GM19452 (cell line): ENCODE results near the gene SH3BP4.
"Not testable (repeated sequence)": the region's sequence is repeated elsewhere in the genome, so short reads cannot be mapped to it uniquely, and the experiment has no call there.

Experiments
- ATAC-seq: cut with Tn5 transposase; IDR thresholded peaks from one replicate; pipeline ENCODE4 v1.9.1; 2021; ENCODE audit not compliant: unreplicated experiment

SH3BP4 gene

DNA sequence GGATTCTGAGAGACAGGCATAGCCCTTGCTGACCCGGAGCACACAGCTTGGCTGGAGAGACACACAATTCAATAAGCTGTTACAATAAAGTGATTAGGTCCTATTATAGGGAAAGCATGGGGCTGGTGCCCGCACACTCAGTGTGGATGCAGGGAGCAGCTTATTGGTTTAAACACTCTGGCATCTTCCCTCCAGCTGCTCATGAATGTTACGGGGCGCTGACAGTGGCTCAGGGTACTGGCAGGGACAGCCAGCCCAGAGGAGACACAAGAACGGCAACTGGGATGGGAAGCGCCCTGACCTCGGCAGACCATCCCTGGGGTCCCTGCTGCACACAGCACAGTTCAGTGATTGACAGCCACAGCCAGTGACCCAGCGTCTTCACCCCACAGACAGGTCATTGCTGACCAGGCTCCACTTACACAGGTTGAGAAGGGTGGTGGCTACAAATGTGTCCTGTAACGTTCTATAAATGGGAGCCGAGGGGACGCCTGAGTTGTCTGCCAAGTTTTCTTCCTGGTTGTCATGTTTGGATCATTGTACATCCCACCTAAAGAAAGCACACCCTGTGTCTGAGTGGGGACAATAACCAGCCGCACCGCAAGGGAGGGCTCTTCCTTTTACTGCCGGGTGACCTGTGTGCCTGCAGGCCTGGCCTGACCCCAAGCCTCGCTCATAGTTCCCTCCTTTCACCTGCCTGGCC is 60.3 kb downstream of the SH3BP4 start:
- no peak for ATAC-seq

DNA sequence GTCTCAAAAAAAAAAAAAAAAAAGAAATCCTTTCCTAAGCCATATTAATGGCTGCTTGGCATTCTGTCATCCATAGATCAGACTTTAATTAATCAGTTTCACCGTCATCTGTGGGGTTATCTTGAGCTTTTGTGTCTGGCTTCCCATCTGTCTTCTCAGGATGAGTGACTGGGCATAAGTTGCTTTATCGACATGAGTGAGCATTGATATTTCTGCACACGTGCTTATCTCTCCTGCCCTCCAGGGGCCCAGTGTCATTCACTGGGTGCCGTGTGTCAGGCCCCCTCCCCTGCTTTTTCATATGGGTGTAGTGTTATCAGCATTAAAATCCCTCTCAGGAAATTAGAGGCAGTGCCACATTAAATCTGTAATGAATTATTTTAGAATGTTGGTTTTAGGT is 65.6 kb downstream of the SH3BP4 start:
- no peak for ATAC-seq

DNA sequence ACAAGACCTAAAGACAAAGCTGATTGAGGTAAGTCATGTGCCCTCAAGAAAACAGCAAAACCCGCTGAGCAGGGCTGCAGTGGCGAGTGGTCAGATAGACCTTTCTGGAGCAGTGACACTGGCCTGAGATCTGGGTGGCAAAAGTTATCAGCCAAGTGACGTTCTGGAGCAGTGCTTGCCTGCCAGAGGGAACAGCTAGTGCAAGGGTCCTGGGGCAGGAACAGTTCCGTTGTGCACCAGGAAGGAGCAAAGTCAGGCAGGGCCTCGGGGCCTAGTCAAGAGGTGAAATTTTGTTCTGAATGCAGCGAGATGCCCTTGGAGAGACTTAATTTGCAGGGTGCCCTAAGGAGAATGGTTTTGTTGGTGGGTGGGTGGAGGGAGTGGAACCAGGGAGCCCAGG is 67.0 kb downstream of the SH3BP4 start:
- no peak for ATAC-seq

DNA sequence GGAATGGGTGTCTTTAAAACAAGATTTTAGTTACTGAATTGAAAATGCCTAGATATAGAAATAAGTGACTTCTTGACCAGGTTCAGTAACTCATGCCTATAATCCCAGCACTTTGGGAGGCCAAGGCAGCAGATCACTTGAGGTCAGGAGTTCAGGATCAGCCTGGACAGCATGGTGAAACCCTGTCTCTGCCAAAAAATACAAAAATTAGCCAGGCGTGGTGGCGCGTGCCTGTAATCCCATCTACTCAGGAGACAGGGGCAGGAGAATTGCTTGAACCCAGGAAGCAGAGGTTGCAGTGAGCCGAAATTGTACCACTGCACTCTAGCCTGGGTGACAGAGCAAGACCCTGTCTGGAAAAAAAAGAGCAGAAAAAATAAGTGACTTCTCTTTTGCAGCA is 68.3 kb downstream of the SH3BP4 start:
- ATAC-seq, result not testable (repeated sequence)

- ATAC-seq, result no peak
These were observed 69.9 kb downstream of the SH3BP4 start for GRCh38 chr2:235021752-235022151.

DNA sequence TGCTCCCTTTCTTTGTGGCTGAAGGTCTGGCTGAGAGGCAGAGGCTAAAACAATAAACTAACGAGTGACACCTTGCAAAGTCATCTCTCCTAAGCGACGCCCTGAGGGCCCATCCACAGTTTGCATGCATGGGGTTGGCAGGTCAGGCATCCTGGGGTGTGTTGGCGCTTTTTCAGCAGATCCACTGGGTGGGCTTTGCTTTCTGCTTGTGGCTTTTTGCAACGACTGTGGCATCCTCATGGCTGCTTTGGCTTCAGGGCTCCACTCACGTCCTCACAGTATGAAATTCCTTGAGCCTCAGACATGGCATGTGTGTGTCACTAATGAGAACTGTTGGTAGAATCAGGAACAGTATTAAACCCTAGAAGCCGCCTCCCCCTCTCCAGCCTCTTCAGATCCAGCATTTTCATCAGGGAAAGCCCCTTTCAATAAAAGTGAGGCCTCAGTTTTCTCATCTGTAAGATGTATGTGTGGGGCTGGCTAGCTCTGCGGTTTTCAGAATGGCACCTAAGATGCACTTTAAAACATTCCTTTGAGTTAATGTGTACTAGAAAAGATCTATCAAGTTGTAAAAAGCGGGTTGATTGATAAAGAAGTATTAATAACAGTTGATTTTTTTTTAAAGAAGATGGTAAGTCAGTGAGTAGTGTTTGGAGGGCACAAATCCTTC is 72.5 kb downstream of the SH3BP4 start:
- no peak for ATAC-seq

- no peak for ATAC-seq
These were observed 73.3 kb downstream of the SH3BP4 start for GRCh38 chr2:235024931-235025773.

- no peak for ATAC-seq
These were observed 74.2 kb downstream of the SH3BP4 start for GRCh38 chr2:235025800-235026536.

- ATAC-seq, result no peak
These were observed 75.1 kb downstream of the SH3BP4 start for GRCh38 chr2:235026649-235027557.

GRCh38 chr2:235027558-235028214 is 75.9 kb downstream of the SH3BP4 start:
- ATAC-seq, result no peak

DNA sequence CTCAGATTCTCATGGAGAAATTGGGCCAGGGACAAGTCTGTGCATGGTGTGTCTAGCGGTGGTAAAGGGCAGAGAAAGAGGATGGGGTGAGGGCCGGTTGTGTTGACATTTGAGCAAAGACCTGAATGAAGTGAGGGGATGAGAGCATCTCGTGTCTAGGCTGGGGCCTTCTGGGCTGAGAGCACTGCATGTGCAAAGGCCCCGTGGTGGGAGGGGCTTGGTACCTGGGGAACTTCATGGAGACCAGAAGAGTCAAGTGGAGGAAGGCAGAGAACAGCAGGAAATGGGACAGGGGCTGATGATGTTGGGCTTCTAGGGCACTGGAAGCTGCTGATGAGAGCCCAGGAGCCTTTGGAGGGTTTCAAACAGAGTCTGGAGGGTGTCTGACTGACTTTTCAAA is 76.8 kb downstream of the SH3BP4 start:
- no peak for ATAC-seq

GRCh38 chr2:235029054-235029453 is 77.2 kb downstream of the SH3BP4 start:
- no peak for ATAC-seq

DNA sequence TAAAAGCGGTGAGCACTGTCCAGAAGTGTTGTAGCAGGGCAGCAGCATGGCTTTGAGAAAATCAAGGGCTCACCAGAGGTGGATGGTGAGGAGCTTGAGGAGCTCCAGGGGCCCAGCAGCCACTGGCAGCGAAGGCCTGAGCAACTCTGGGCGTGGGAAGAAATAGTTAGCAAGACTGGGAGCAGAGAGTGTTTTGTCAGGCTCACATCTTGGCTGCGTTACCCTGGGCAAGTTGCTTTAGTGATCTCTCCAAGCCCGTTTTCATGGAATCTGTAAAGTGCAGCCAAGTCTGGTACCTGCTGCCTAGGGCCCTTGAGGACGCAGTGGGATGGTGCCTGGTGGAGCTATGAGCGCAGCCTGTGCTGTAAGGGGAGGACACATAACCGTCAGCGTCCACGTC is 78.3 kb downstream of the SH3BP4 start:
- no peak for ATAC-seq

DNA sequence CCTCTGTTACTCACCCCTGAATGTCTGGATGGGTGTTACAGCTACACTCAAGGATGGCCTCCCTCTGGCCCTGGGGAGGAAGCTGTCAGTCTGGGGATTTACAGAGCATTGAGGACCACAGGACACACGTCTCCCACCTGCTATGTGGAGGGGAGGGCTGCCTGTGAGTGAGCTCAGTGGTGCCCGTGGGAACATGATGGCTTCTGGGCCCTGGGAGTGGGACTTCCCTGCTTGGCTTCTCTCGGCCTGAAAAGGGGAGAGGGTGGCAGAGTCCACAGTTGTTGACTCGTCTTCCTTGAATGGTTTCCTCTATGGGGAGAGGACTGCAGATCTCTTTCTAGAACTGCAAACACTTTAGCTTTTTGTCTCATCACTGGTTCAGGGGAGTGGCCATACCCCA is 79.1 kb downstream of the SH3BP4 start:
- ATAC-seq, result no peak

DNA sequence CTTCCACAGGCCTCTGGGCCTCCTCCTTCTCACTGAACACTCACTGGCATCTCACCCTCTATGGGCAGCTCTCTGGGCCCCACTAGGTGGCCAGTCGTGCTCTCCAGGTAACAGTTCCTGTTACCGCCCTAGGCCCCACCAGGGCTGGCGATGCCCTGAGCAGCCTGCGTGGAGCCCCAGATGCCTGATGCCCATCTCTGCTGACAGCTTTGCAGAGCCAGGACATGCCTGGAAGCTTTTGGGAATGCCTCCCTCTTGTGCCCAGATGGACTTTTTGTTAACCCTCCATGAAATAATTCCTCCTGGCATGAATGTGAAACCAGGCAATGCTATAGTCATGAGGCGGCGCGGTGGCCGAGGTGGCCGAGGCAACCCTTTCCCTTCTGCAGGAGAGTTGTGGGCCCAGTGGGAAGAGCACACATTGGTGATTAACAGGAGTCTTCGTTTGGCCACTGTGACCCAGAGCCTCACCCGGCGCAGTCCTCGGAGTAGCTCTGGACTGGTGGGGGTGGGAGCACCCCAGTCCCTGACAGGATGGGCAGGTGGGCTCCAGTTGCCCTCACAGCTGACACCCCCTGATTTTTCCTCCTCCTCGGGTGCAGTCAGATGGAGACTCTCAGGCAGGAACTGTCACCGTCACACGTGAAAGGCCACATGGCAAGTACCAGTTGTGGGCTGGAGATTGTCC is 80.0 kb downstream of the SH3BP4 start:
- no peak for ATAC-seq

- ATAC-seq, result no peak
These were observed 80.6 kb downstream of the SH3BP4 start for GRCh38 chr2:235032466-235032865.

GRCh38 chr2:235032949-235033348 is 81.1 kb downstream of the SH3BP4 start:
- ATAC-seq, result no peak

DNA sequence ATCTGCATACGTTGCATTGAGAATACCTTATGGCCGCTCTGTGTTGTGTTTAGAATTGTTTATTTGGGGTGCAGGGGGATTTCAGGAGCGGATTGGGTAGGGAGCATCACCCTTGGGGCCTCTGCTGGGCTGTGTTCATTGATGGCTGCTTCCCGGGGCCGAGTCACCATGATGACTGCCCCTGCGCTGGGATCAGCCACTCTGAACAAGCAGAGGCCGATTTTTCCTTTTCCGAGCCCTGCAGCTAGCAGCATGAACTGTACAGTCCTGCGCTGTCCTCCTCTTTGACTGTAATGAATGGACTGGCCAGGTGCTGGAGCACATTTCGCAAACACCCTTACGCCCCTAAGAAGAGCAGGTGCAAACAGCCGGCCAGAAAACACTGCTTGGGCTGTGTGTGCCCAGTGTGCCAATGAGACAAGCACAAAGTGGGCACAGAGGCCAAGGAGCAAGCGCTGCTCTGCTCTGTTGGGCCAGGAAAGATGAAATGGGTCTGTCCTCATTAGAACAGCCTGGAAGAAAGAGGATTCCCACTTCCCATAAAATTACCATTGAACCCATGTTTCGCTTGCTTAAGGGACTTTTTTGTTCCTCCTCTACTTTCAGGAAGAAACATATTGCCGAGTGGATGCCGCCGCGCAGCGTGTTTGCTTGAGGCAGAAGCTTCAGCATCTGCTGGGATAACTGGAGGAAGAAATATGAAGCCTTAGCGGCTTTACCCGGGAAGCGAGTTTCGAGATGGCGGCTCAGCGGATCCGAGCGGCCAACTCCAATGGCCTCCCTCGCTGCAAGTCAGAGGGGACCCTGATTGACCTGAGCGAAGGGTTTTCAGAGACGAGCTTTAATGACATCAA is 82.7 kb downstream of the SH3BP4 start:
- no peak for ATAC-seq
